OCI-LY1 (cell line): ENCODE results near the gene ISOC1.

ENCODE experiments used
- CTCF ChIP-seq: fragments of 200-600 bp; sonication (generic), shearing (Covaris generic); IDR thresholded peaks from 2 replicates; pipeline ENCODE4 v1.5.1; 2017; ENCODE audit warnings: mild to moderate bottlenecking, antibody characterized with exemption, low read length, moderate library complexity, mixed read lengths
- EZH2 ChIP-seq: fragments of 200-600 bp; sonication (generic), shearing (Covaris generic); IDR thresholded peaks from 2 replicates; pipeline ENCODE4 v1.8.0; 2017; ENCODE audit warnings: borderline replicate concordance, mixed run types, mild to moderate bottlenecking, antibody characterized with exemption, low read length, moderate library complexity, mixed read lengths

DNA sequence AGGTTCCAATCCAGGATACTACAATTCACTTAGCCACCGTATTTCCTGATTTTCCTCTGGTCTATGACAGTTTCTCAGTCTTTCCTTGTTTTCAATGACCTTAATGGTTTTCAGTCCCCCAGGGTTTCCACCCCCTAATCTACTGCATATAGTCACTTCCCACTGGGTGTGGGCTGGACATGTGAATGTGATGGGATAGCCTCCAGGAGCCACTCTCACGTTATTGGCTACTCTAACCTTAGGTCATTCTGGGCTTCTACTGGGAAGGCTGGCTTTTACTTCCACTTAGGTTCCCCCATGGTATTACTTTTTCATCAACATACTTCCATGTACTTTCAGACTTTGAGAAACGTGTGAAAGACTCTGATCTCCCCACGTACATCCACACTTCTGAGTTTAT, 46.5 kb downstream of the ISOC1 start:
- TF ChIP-seq CTCF, result no peak
- no peak for TF ChIP-seq EZH2
